Keratinocyte (primary cell): ENCODE measurements around the gene GPR158.
"Not testable (repeated sequence)": the region's sequence is repeated elsewhere in the genome, so short reads cannot be mapped to it uniquely, and the experiment has no call there.

ENCODE experiments used
- CTCF ChIP-seq, 3 experiments: IDR thresholded peaks in 1 of 3; conservative IDR thresholded peaks in 1 of 3; optimal IDR thresholded peaks in 1 of 3; 2 replicates in 2 of 3; 3 replicates in 1 of 3; pipeline versions ENCODE3 to v1.5.1; 2011; ENCODE audit warnings: low read length in 3 of 3, mild to moderate bottlenecking in 3 of 3, moderate library complexity in 2 of 3, control low read depth in 1 of 3, inconsistent platforms in 1 of 3; ENCODE audit not compliant: insufficient read depth in 2 of 3; ENCODE audit errors: extremely low read depth in 1 of 3
- EZH2 ChIP-seq: IDR thresholded peaks from one replicate; pipeline ENCODE4 v1.6.1; 2012; ENCODE audit warnings: inconsistent platforms, mild to moderate bottlenecking, low read length, moderate library complexity

- not testable (repeated sequence) for TF ChIP-seq EZH2; CTCF (optimal IDR thresholded peaks at IDR 0.05 in 1 of 3, IDR thresholded peaks at IDR 0.05 in 1 of 3, conservative IDR thresholded peaks at IDR 0.05 in 1 of 3; ENCODE audit: extremely low read depth in 1 of 3, insufficient read depth in 2 of 3, low read length in 3 of 3)
Measured at GRCh38 chr10:25317596-25318211, 142.9 kb downstream of the GPR158 start.
